Measurements from ENCODE around the gene CYP2C18. TPM values are rescaled to one million over a fixed set of nuclear protein-coding genes. Genes with fewer than 3 reads are reported as not detected.

Gene CYP2C18
- total and polyA plus RNA-seq, 2 donors (not counting 1 experiment from before 2014, with no cell fraction given) = not detected

DNA sequence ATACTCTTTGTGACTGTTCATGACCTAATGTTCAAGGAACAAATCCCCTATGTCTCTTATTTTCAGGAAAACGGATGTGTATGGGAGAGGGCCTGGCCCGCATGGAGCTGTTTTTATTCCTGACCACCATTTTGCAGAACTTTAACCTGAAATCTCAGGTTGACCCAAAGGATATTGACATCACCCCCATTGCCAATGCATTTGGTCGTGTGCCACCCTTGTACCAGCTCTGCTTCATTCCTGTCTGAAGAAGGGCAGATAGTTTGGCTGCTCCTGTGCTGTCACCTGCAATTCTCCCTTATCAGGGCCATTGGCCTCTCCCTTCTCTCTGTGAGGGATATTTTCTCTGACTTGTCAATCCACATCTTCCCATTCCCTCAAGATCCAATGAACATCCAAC lies 51.7 kb downstream of the CYP2C18 start:
- Histone ChIP-seq H3K4me3 (ENCODE audit: control extremely low read depth in 1 of 5, extremely low read depth in 1 of 5, insufficient read depth in 1 of 5, low read depth in 2 of 5, low read length in 4 of 5) (no peak overlapping the region), H4K20me1 (ENCODE audit: control insufficient read depth, insufficient read depth, low read length, poor library complexity, severe bottlenecking) (no peaks in the 10 kb centered on the region), H3K27ac (ENCODE audit: low read length in 2 of 2) (no peak overlapping the region), H3K9ac (ENCODE audit: low read length) (no peak overlapping the region), H3K36me3 (replicated peaks in 1 of 2; ENCODE audit: control extremely low read depth in 1 of 2, control insufficient read depth in 1 of 2, extremely low read depth in 1 of 2, insufficient read depth in 2 of 2, low read length in 1 of 2) (no peaks in the 10 kb centered on the region), H2AFZ (ENCODE audit: insufficient read depth, low read depth, low read length, poor library complexity, severe bottlenecking) (no peak overlapping the region), H3K4me1 (ENCODE audit: control insufficient read depth in 2 of 2, insufficient read depth in 2 of 2, low read length in 2 of 2) (no peaks in the 10 kb centered on the region), H3K4me2 (replicated peaks; ENCODE audit: low read depth, low read length, poor library complexity, severe bottlenecking) (no peak overlapping the region), H3K79me2 (ENCODE audit: control insufficient read depth, insufficient read depth, low read length) (no peaks in the 10 kb centered on the region), H3K9me3 (ENCODE audit: control extremely low read depth in 1 of 3, control insufficient read depth in 2 of 3, insufficient read depth in 1 of 3, low read length in 2 of 3) (peaks cover 0 to 2% (median 0%) of the 10 kb centered on the region in 3 donors), H3K27me3 (replicated peaks in 1 of 4; ENCODE audit: control extremely low read depth in 1 of 4, control insufficient read depth in 3 of 4, insufficient read depth in 4 of 4, low read length in 3 of 4) (no peaks in the 10 kb centered on the region)
- DNase-seq (no peak), ATAC-seq (ENCODE audit: low read depth) (no peak)
- no peak overlapping the region for H3K4me3 Mint-ChIP-seq
- H3K4me1 Mint-ChIP-seq = no peaks in the 10 kb centered on the region
- intact Hi-C loops (cut with micrococcal nuclease) = no loop called here
- H3K9me3 Mint-ChIP-seq (ENCODE audit: insufficient read depth) = peaks cover 15% of the 10 kb centered on the region
- TF ChIP-seq EZH2 (IDR thresholded peaks at IDR 0.05; ENCODE audit: borderline replicate concordance, insufficient read depth, low read depth, low read length, poor library complexity, severe bottlenecking) (no peak), CTCF (IDR thresholded peaks at IDR 0.05) (no peak)
- no peak overlapping the region for H3K27ac Mint-ChIP-seq
- POLR2A ChIA-PET = no interaction called here
- CTCF ChIA-PET = no interaction called here
- no CpG with 5 or more reads among the region's 3 CpGs for WGBS (ENCODE audit: insufficient coverage)
- H3K27me3 Mint-ChIP-seq = no peaks in the 10 kb centered on the region

GRCh38 chr10:94738588-94738987 lies 55.1 kb downstream of the CYP2C18 start:
- intact Hi-C loops (cut with micrococcal nuclease) = no loop called here
- no peak overlapping the region for H3K9ac ChIP-seq (ENCODE audit: low read length)
- ChIA-PET CTCF (no interaction called here), POLR2A (no interaction called here)
- H4K20me1 ChIP-seq (ENCODE audit: control insufficient read depth, insufficient read depth, low read length, poor library complexity, severe bottlenecking) = no peaks in the 10 kb centered on the region
- ATAC-seq (ENCODE audit: low read depth) (no peak), DNase-seq (no peak)
- no CpG with 5 or more reads among the region's 2 CpGs for WGBS (ENCODE audit: insufficient coverage)
- no peaks in the 10 kb centered on the region for H3K36me3 ChIP-seq (replicated peaks in 1 of 2; ENCODE audit: control extremely low read depth in 1 of 2, control insufficient read depth in 1 of 2, extremely low read depth in 1 of 2, insufficient read depth in 2 of 2, low read length in 1 of 2)
- no peaks in the 10 kb centered on the region for H3K4me1 Mint-ChIP-seq
- no peaks in the 10 kb centered on the region for H3K27me3 ChIP-seq (replicated peaks in 1 of 4; ENCODE audit: control extremely low read depth in 1 of 4, control insufficient read depth in 3 of 4, insufficient read depth in 4 of 4, low read length in 3 of 4)
- peaks cover 18% of the 10 kb centered on the region for H3K9me3 Mint-ChIP-seq (ENCODE audit: insufficient read depth)
- no peaks in the 10 kb centered on the region for H3K4me1 ChIP-seq (ENCODE audit: control insufficient read depth in 2 of 2, insufficient read depth in 2 of 2, low read length in 2 of 2)
- no peak overlapping the region for H3K27ac Mint-ChIP-seq
- no peak overlapping the region for H3K4me2 ChIP-seq (replicated peaks; ENCODE audit: low read depth, low read length, poor library complexity, severe bottlenecking)
- no peaks in the 10 kb centered on the region for H3K27me3 Mint-ChIP-seq
- no peak overlapping the region for H3K27ac ChIP-seq (ENCODE audit: low read length in 2 of 2)
- peaks cover 0 to 3% (median 2%) of the 10 kb centered on the region in 3 donors for H3K9me3 ChIP-seq (ENCODE audit: control extremely low read depth in 1 of 3, control insufficient read depth in 2 of 3, insufficient read depth in 1 of 3, low read length in 2 of 3)
- no peak overlapping the region for H3K4me3 ChIP-seq (ENCODE audit: control extremely low read depth in 1 of 5, extremely low read depth in 1 of 5, insufficient read depth in 1 of 5, low read depth in 2 of 5, low read length in 4 of 5)
- H3K79me2 ChIP-seq (ENCODE audit: control insufficient read depth, insufficient read depth, low read length) = no peaks in the 10 kb centered on the region
- no peak overlapping the region for H2AFZ ChIP-seq (ENCODE audit: insufficient read depth, low read depth, low read length, poor library complexity, severe bottlenecking)
- TF ChIP-seq EZH2 (IDR thresholded peaks at IDR 0.05; ENCODE audit: borderline replicate concordance, insufficient read depth, low read depth, low read length, poor library complexity, severe bottlenecking) = no peak
- TF ChIP-seq CTCF (IDR thresholded peaks at IDR 0.05) = no peak
- no peak overlapping the region for H3K4me3 Mint-ChIP-seq
